Measurements from ENCODE around the gene RTTN.

Gene RTTN

GRCh38 chr18:70132999-70133398 lies 72.5 kb downstream of the RTTN start:
- ATAC-seq = peak; percentile 86
- TF ChIP-seq ISL1 (CRISPR knock-in tag; IDR thresholded peaks at IDR 0.05) = peak; percentile 64
- no peak for TF ChIP-seq CSRNP3 (CRISPR knock-in tag; IDR thresholded peaks at IDR 0.05)
- no peak for TF ChIP-seq TSHZ2 (CRISPR knock-in tag; IDR thresholded peaks at IDR 0.05)
- TF ChIP-seq PATZ1 (CRISPR knock-in tag; IDR thresholded peaks at IDR 0.05; ENCODE audit: borderline replicate concordance) = no peak
- no peak for TF ChIP-seq CSDC2 (CRISPR knock-in tag; IDR thresholded peaks at IDR 0.05)

GRCh38 chr18:70128271-70128670 lies 77.2 kb downstream of the RTTN start:
- TF ChIP-seq PPARA (CRISPR knock-in tag; IDR thresholded peaks at IDR 0.05; ENCODE audit: borderline replicate concordance) = no peak
- no peak for TF ChIP-seq OSR1 (CRISPR knock-in tag; IDR thresholded peaks at IDR 0.05)
- TF ChIP-seq SNAI2 (CRISPR knock-in tag; IDR thresholded peaks at IDR 0.05) = no peak
- TF ChIP-seq ISL1 (CRISPR knock-in tag; IDR thresholded peaks at IDR 0.05) = no peak
- no peak for TF ChIP-seq ZNF565 (CRISPR knock-in tag; conservative IDR thresholded peaks at IDR 0.05; ENCODE audit: low read depth)
- TF ChIP-seq CREB5 (CRISPR knock-in tag; IDR thresholded peaks at IDR 0.05; ENCODE audit: low read depth) = no peak
- TF ChIP-seq ZNF70 (CRISPR knock-in tag; IDR thresholded peaks at IDR 0.05) = no peak
- TF ChIP-seq ESRRG (CRISPR knock-in tag; IDR thresholded peaks at IDR 0.05) = no peak
- no peak for TF ChIP-seq ZFP3 (CRISPR knock-in tag; IDR thresholded peaks at IDR 0.05)
- TF ChIP-seq GLIS3 (CRISPR knock-in tag; IDR thresholded peaks at IDR 0.05) = no peak
- no peak for TF ChIP-seq ZNF8 (CRISPR knock-in tag; IDR thresholded peaks at IDR 0.05)
- no peak for TF ChIP-seq PATZ1 (CRISPR knock-in tag; IDR thresholded peaks at IDR 0.05; ENCODE audit: borderline replicate concordance)
- TF ChIP-seq TSHZ2 (CRISPR knock-in tag; IDR thresholded peaks at IDR 0.05) = no peak
- no peak for TF ChIP-seq TOX (CRISPR knock-in tag; IDR thresholded peaks at IDR 0.05; ENCODE audit: borderline replicate concordance)
- no peak for ATAC-seq

GRCh38 chr18:70127359-70127758 lies 78.1 kb downstream of the RTTN start:
- ATAC-seq = no peak
- no peak for TF ChIP-seq POU6F1 (CRISPR knock-in tag; IDR thresholded peaks at IDR 0.05; ENCODE audit: borderline replicate concordance, low read depth)
- no peak for TF ChIP-seq ZNF70 (CRISPR knock-in tag; IDR thresholded peaks at IDR 0.05)
- TF ChIP-seq OSR1 (CRISPR knock-in tag; IDR thresholded peaks at IDR 0.05) = no peak
- no peak for TF ChIP-seq ISL1 (CRISPR knock-in tag; IDR thresholded peaks at IDR 0.05)
- no peak for TF ChIP-seq ZFP30 (CRISPR knock-in tag; IDR thresholded peaks at IDR 0.05)
- no peak for TF ChIP-seq TSHZ2 (CRISPR knock-in tag; IDR thresholded peaks at IDR 0.05)
- TF ChIP-seq CSRNP3 (CRISPR knock-in tag; IDR thresholded peaks at IDR 0.05) = no peak
